Measurements from ENCODE around the gene GP1BA.

GP1BA gene

GRCh38 chr17:4903051-4903818 lies 28.8 kb upstream of the GP1BA start, which contains the start of gene CHRNE (continued):
- no peak for TF ChIP-seq ZNF776 (tag by site-specific recombination; IDR thresholded peaks at IDR 0.05; ENCODE audit: borderline replicate concordance)
- TF ChIP-seq ZSCAN16 (tag by site-specific recombination; IDR thresholded peaks at IDR 0.05): no peak
- no peak for TF ChIP-seq ZSCAN5A (tag by site-specific recombination; IDR thresholded peaks at IDR 0.05)
- no peak for TF ChIP-seq PRDM6 (tag by site-specific recombination; IDR thresholded peaks at IDR 0.05)
- no peak for TF ChIP-seq ZNF785 (tag by site-specific recombination; IDR thresholded peaks at IDR 0.05)
- TF ChIP-seq ZSCAN23 (tag by site-specific recombination; IDR thresholded peaks at IDR 0.05): no peak
- no peak for TF ChIP-seq ZNF529 (tag by site-specific recombination; IDR thresholded peaks at IDR 0.05; ENCODE audit: insufficient replicate concordance)
- TF ChIP-seq ZNF558 (tag by site-specific recombination; IDR thresholded peaks at IDR 0.05): no peak
- TF ChIP-seq ZNF580 (tag by site-specific recombination; IDR thresholded peaks at IDR 0.05): no peak
- no peak for TF ChIP-seq TSHZ1 (tag by site-specific recombination; IDR thresholded peaks at IDR 0.05; ENCODE audit: borderline replicate concordance)
- TF ChIP-seq ZNF18 (tag by site-specific recombination; IDR thresholded peaks at IDR 0.05): no peak
- no peak for TF ChIP-seq RBAK (tag by site-specific recombination; IDR thresholded peaks at IDR 0.05)
- 0 out of 2 replicates have a peak, but pooled peaks have one; percentile 46 for TF ChIP-seq HIC1 (tag by site-specific recombination; IDR thresholded peaks at IDR 0.05)
- TF ChIP-seq ZNF2 (tag by site-specific recombination; IDR thresholded peaks at IDR 0.05): peak; percentile 73; the same call in 1 of the 2 replicates
- TF ChIP-seq ELK4 (IDR thresholded peaks at IDR 0.05; ENCODE audit: borderline replicate concordance, low read depth, low read length): no peak

All from HEK293 (cell line).